ENCODE measurements around the gene SMIM7.

DNA sequence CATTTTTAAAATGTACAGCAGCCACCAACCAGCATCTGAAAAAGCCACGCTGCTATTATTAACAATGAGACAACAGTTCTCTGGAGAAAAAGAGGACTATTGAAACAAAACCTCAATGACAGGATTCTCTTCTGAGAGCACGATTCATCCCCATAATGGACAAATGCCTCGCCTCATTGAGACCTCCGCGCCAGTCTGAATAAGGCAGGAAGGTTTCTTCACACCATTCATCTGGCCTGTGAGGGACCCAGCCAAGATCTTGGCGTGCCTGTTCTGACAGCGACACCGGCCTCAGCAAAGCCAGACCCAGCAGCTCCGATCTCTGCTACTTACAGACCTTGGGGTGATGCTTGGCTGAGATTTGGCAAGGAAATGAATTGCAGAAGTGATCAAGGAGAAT, 14.8 kb downstream of the SMIM7 start:
- TF ChIP-seq CTCF (IDR thresholded peaks at IDR 0.05) (no peak), POLR2A (IDR thresholded peaks at IDR 0.05) (no peak)

Measured in body of pancreas (tissue), 4 donors.